Activated T-helper 9 cell treated with anti-CD3 and anti-CD28 coated beads, Interleukin-2, amount 50 U/mL, for 16 hours (primary cell): ENCODE results near the gene CLEC9A.
"Not testable (repeated sequence)": the region's sequence is repeated elsewhere in the genome, so short reads cannot be mapped to it uniquely, and the experiment has no call there.

Experiments
- DNase-seq: peaks from one replicate; pipeline ENCODE4 v3.0.0-alpha.2; 2020; ENCODE audit warnings: low read depth

Gene CLEC9A

DNA sequence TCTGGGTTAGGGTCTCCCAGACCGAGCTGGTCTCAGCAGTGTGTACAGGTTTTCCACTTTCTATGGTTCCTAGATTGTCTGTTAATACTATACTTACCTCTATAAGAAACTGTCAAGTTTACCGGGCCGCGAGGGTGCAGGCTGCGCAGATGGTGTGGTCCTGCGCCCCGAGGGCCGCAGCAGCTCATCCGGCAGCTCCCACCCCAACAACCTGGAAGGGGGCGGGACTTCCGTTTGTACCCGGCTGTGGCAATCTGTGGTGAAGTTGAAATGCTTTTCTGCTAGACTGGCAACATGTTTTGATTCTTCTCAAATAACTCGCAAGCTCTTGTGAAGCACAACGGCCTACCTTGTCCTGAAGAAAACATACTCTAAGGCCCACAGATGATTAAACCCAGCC, at the start of gene CLEC9A:
CLEC9A (plus strand) TSS at position 237 of the 400 bp plus-strand sequence. CDS start 22,006 bp downstream, outside the sequence.
- DNase-seq: no peak

DNA sequence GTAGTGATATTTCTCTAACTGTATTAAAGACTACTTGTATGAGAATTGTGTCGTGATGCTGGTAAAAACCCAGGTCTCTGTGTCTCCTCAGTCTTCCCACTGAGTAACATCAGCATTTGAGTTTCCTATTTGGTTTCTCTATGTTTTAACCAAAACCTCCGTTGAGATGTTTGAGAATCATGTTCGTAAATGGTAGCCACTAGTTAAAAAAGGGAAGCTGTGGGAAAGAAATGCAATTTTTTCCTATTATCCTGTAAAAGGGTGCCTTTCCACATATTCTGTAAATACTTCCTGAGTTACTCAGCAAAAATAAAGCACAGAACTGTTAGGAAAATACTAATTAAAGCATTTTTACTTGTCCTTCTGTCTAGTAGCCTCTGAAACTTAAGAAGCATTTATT, 38.6 kb upstream of the CLEC9A start:
- DNase-seq: no peak

GRCh38 chr12:9992296-9992695, 38.2 kb upstream of the CLEC9A start:
- no peak for DNase-seq

- no peak for DNase-seq
These were observed 31.5 kb upstream of the CLEC9A start, which contains the start of gene CLEC1B for GRCh38 chr12:9999016-9999415. Gene CLEC1B, minus strand, starts transcription at chr12:9999121. Its CDS starts 21 bp downstream, at chr12:9999100.

- DNase-seq: no peak
These were observed 29.2 kb upstream of the CLEC9A start for GRCh38 chr12:10001171-10001776.

DNA sequence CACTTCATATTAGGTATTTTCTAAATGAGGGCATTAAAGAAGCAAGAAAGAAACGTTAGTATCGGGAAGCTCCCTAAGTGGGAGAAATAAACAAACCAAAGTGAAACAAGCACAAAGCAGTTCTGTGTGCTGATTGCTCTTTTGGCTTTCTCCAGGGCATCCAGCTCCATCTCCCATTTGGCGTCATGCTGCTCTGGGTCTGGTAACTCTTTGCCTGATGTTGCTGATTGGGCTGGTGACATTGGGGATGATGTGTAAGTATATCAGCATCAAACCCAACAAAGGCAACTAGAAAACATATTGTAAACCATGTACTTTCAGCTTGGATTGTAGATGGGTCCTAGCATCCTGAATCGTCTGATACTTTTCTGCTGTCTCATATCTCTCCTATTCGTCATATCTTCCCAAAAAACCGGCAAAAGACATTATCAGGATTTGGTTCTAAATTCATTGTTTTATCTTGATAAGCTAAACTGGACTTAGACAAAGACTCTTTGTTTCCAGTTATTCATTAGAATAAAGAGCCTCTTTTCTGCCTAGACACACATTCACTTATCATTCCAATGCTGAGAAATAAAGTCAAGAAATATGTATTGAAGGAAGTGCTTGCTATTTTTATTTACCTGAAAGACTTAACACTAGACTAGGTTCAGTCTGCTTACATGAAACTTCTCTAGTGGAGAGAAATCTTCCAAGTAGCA, 17.7 kb upstream of the CLEC9A start:
- DNase-seq: no peak

DNA sequence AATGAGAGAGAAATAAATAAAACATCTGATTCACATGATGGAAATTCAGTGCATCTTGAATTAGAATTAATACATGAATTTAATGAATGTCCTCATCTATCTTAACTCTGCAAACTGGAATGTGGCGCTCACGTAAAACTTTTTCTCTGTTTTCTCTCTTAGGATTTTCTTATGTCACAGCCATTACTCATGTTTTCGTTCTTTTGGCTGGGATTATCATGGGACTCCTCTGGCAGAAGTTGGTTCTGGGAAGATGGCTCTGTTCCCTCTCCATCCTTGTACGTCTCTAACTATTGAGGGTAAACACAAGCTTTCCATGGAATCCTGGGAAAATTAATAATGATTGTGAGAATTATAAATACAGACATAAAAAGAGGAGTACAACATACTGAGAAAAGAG, 15.0 kb upstream of the CLEC9A start:
- no peak for DNase-seq

DNA sequence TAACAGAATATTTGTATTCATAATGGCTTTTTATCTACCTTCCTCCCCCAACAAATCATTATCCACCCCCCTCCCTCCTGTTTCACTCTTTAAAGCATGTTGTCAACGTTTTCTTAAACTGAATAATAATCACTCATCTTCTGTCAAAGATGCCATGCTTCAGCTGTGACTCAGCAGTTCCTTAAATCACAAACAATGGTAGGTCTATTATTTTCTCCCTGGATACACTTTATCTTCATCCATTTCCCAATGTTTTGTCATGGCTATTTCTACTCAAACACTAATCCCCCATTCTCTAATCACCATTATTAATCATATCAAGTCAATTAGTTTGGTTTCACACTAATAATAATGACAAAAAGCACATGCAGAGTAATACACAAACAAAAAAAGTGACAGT, 13.6 kb upstream of the CLEC9A start:
- no peak for DNase-seq

DNA sequence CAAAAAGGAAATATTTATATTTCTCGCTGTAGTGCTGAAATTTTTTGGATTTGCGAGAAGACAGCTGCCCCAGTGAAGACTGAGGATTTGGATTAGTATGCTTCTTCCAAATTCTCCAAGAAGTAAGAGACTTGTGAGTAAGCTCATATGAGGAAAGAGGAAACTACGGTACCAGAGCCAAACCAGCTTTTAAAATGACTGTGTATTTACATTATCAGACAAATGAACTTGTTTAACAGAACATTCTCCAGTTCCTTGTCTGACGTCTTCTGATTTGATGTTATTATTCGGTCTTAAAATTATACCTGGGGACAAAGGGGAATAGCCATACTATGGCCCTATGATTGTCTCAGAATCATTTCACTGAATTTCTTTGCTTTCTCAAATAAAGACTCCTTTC, 12.1 kb upstream of the CLEC9A start:
- no peak for DNase-seq

- no peak for DNase-seq
These were observed 9.1 kb upstream of the CLEC9A start for GRCh38 chr12:10021342-10021741.

GRCh38 chr12:10025236-10025635, 5.2 kb upstream of the CLEC9A start:
- no peak for DNase-seq

DNA sequence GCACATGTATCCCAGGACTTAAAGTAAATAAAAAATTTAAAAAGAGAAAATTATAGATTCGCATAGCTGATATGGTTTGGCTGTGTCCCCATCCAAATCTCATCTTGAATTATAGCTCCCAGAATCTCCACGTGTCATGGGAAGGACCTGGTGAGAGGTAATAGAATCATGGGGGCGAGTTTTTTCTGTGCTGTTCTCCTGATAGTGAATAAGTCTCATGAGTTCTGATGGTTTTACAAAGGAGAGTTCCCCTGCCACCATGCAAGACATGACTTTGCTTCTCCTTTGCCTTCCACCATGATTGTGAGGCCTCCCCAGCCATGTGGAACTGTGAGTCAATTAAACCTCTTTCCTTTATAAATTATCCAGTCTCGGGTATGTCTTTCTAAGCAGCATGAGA, 3.8 kb upstream of the CLEC9A start:
- not testable (repeated sequence) for DNase-seq

- no peak for DNase-seq
These were observed 3.2 kb upstream of the CLEC9A start for GRCh38 chr12:10027311-10027710.

GRCh38 chr12:10027721-10028120, 2.8 kb upstream of the CLEC9A start:
- no peak for DNase-seq

DNA sequence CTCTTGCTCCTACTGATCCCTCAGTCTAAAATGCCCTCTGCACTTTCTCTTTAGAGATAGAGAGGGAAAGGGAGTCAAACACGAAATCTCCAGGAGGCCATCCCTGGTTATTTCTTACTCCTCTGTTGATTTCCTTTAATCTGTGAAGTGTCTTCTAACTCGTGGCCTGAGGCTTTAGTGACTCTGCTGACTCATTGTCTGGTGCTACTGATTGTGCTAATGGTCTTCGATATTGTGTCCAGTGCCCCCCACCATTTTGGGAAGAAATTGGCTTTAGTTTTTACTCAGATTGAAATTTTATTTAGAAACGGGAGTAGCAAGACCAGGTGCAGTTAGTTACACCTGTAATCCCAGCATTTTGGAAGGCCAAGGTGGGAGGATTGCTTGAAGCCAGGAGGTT, 839 bp downstream of the CLEC9A start:
- no peak for DNase-seq

DNA sequence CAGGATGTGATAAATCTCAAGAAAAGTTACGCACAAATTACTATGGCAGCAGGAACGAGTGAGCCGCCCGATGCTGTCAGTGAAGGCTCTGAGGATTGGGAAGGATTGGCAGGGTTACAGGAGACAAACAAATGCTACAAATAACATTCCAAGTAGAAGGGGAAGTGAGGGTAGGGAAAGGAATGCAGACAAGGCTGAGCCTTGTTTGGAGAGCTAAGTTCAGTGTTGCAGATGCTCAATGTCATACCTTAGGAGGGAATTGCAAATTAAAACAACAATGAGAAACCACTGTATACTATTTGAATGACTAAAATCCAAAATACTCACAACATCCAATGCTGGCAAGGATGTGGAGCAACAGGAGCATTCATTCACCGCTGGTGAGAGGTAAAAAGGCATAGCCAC, 1.3 kb downstream of the CLEC9A start:
- DNase-seq: no peak

- DNase-seq: no peak
These were observed 3.5 kb downstream of the CLEC9A start for GRCh38 chr12:10033783-10034545.

GRCh38 chr12:10042167-10042566, 11.7 kb downstream of the CLEC9A start:
- DNase-seq: no peak

DNA sequence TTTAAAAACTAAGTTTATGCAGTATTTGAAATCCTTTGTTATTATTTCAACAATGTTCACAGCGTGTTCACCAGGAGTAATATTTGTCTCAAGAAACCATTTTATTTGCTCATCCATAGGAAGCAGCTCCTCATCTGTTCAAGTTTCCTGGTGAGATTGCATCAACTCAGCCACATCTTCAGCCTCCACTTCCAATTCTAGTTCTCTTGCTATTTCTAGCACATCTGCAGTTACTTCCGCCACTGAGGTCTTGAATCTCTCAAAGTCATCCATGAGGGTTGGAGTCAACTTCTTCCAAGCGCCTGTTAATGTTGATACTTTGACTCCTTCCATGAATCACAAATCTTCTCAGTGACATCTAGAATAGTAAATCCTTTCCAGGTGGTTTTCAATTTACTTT, 18.0 kb downstream of the CLEC9A start:
- no peak for DNase-seq

GRCh38 chr12:10052193-10052913, 21.9 kb downstream of the CLEC9A start:
- DNase-seq: no peak

DNA sequence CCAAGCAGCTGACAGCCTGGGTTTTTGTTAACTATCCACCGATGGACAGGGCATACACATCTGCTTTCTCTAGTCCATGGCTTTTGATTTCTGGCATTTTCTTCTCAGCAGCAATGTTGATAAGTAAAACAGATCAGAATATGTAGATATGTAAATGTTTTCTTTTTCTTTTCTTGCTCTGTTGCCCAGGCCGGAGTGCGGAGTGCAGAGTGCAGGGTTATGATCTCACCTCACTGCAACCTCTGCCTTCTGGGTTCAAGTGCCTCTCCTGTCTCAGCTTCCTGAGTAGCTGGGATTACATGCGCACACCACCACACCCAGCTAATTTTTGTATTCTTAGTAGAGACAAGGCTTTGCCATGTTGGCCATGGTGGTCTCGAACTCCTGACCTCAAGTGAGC, 27.9 kb downstream of the CLEC9A start:
- no peak for DNase-seq

GRCh38 chr12:10065241-10065640, 34.8 kb downstream of the CLEC9A start:
- DNase-seq: no peak
